Type B pancreatic cell (in vitro differentiated cells): ENCODE measurements around the gene CEACAM3. TPM values are rescaled to one million over a fixed set of nuclear protein-coding genes. Genes with fewer than 3 reads are reported as not detected.
"Not testable (repeated sequence)": the region's sequence is repeated elsewhere in the genome, so short reads cannot be mapped to it uniquely, and the experiment has no call there.

Experiments used
- DNase-seq: peaks from one replicate; pipeline ENCODE4 v3.0.0; 2021; ENCODE audit warnings: mixed read lengths; ENCODE audit not compliant: unreplicated experiment; ENCODE audit errors: extremely low spot score
- H3K27ac Mint-ChIP-seq: 2 replicates; pipeline ENCODE4 v1.8.0; 2021; ENCODE audit warnings: mild to moderate bottlenecking, mixed read lengths
- H3K27me3 Mint-ChIP-seq: 2 replicates; pipeline ENCODE4 v1.8.0; 2021; ENCODE audit warnings: mixed read lengths
- H3K36me3 Mint-ChIP-seq: 2 replicates; pipeline ENCODE4 v1.8.0; 2021; ENCODE audit warnings: mixed read lengths
- H3K4me1 Mint-ChIP-seq: one replicate; pipeline ENCODE4 v1.8.0; 2021; ENCODE audit warnings: mixed read lengths; ENCODE audit not compliant: unreplicated experiment
- H3K4me3 Mint-ChIP-seq: 2 replicates; pipeline ENCODE4 v1.8.0; 2021; ENCODE audit warnings: mild to moderate bottlenecking, mixed read lengths
- H3K9me3 Mint-ChIP-seq: 2 replicates; pipeline ENCODE4 v1.8.0; 2021; ENCODE audit warnings: mixed read lengths
- total RNA-seq: library from RNA; stranded (reverse); gene quantifications from 2 replicates; pipeline ENCODE4 v1.2.1, GENCODE V29; 2021; ENCODE audit warnings: low replicate concordance
- TF ChIP-seq, protein P1 (sequence below): fragments of 200-600 bp; sonication (generic); conservative IDR thresholded peaks from 2 replicates; pipeline ENCODE4 v1.5.0; 2021; ENCODE audit warnings: antibody characterized with exemption, mild to moderate bottlenecking

Gene CEACAM3
- total RNA-seq, 1 donor from 2014 or later, result not detected

DNA sequence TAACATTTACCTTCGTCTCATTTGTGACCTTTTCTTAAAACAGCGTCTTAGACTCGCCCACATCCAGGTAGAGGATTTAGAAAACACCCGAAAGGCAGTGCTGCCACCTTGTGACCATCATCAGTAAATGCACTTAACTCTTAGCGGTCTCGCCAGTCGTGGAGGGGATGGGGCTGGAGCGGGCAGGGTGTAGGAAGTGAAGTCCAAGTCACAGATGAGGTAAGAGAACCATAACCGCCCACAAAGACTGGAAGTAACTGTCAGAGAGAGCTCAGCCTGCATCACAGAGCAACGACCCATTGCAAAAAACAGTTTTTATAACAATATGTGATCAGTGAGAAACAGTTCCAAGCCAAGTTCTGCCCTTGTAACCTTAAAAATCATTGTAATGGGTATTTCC lies 10.7 kb upstream of the CEACAM3 start:
- TF ChIP-seq, protein P1, sequence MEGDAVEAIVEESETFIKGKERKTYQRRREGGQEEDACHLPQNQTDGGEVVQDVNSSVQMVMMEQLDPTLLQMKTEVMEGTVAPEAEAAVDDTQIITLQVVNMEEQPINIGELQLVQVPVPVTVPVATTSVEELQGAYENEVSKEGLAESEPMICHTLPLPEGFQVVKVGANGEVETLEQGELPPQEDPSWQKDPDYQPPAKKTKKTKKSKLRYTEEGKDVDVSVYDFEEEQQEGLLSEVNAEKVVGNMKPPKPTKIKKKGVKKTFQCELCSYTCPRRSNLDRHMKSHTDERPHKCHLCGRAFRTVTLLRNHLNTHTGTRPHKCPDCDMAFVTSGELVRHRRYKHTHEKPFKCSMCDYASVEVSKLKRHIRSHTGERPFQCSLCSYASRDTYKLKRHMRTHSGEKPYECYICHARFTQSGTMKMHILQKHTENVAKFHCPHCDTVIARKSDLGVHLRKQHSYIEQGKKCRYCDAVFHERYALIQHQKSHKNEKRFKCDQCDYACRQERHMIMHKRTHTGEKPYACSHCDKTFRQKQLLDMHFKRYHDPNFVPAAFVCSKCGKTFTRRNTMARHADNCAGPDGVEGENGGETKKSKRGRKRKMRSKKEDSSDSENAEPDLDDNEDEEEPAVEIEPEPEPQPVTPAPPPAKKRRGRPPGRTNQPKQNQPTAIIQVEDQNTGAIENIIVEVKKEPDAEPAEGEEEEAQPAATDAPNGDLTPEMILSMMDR, result peak; percentile 85
- H3K4me1 Mint-ChIP-seq, result no peaks in the 10 kb centered on the region
- no peaks in the 10 kb centered on the region for H3K9me3 Mint-ChIP-seq
- peaks cover 42% of the 10 kb centered on the region for H3K27me3 Mint-ChIP-seq
- no peak for DNase-seq
- no peak overlapping the region for H3K27ac Mint-ChIP-seq
- no peak overlapping the region for H3K4me3 Mint-ChIP-seq
- H3K36me3 Mint-ChIP-seq, result no peaks in the 10 kb centered on the region

DNA sequence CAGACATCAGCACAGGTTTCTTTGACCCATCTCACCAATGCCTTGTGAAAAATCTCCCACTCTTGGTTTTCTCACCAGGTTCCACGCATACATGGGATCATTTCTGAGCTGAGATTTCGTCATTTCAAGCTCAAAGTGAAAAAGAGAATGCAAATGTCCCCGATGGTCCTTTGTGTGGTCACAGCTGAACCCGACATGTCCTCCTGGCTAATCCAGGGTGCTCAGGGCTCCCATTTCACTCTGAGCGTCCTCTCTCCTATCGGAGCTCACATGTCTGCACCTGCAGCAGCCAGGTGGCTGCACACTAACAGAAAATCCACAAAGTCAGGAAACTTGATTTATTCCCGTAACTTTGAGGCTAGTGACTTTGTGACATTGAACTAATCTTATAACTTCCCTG lies 9.3 kb upstream of the CEACAM3 start:
- Mint-ChIP-seq H3K27me3 (peaks cover 49% of the 10 kb centered on the region), H3K27ac (no peak overlapping the region), H3K4me3 (no peak overlapping the region), H3K9me3 (no peaks in the 10 kb centered on the region), H3K4me1 (no peaks in the 10 kb centered on the region), H3K36me3 (no peaks in the 10 kb centered on the region)
- TF ChIP-seq, protein P1, result no peak
- DNase-seq, result no peak

DNA sequence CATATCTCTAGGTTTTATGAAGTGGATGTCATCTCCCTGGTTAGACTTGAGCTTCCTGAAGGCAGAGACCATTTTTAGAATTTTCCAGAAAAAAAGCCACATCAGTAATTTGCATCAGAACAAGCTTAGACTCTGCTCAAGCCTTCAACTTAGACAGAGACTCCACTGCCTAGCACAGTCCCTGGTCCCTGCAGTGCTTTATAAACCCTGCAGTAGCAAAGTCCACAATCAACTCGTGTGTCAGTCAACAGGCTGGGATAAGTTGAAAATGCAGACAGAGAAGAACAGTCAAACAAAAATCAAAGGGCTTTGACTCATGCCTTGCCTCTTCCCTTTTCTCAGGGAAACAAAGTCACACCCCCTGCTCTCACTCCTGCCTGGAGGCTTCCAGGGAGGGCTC lies 7.9 kb upstream of the CEACAM3 start:
- H3K4me1 Mint-ChIP-seq, DNase-seq, H3K4me3 Mint-ChIP-seq, H3K36me3 Mint-ChIP-seq, H3K27ac Mint-ChIP-seq, H3K9me3 Mint-ChIP-seq: not testable (repeated sequence)
- peaks cover 61% of the 10 kb centered on the region for H3K27me3 Mint-ChIP-seq

DNA sequence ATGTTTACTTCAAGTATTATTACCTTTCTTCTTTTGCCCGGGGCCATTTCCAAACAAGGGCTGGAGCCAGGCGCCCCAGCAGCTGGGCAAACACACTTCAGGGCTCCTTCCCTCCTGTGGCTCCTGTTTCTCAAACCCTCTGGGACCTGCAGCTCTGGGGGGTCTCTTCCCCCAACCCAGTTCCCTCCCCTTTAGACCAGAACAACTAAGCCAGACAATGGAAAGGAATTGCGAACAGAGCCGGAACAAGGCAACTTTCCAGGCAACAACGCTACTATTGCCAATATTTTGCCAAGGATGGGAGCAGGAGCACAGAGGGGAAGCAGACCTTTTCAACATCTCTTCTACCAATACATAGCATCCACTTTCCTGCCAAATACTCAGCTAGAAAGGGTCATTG lies 7.3 kb upstream of the CEACAM3 start:
- not testable (repeated sequence) for DNase-seq, H3K4me1 Mint-ChIP-seq, H3K9me3 Mint-ChIP-seq, H3K4me3 Mint-ChIP-seq, H3K36me3 Mint-ChIP-seq, H3K27ac Mint-ChIP-seq
- peaks cover 61% of the 10 kb centered on the region for H3K27me3 Mint-ChIP-seq

DNA sequence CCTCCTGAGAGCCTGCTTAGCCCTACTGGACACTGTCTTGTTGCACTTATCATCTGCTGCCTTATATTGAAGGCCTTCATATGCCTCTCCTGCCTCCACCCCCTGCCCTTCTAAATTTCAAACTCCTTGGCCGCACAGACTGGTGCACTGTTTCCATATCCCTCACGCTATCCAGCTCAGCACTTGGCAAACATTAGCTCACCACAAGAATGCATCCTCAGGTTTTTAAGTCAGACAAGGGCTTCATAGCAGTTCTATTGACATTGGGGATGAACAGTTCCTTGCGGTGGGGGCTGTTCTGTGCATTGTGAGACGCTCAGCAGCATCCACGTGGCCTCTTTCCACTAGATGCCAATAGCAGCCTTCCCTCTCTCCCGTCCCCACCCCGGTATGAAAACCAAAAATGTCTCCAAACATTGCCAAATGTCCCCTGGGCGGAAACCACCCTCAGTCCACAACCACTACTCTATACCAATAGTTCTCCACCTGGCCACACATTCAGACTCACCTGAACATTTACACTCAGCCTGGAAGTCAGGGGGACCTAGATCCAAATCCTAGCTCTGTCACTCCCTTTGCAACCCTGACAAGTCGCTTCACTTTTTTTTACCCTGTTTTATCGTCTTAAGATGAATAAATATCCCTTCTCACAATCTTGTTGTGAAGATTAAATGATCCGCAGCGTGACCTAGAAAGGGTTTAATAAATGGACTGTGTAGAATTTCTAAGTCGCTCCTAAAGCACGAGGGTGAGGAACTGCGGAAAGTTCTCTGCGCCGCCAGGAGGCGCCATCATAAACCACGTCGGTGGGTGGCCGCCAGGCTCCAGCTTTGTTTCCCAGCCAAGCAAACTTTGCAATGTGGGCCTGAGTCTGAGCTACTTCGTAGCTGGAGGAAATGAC lies 3.6 kb upstream of the CEACAM3 start:
- no peak for DNase-seq
- TF ChIP-seq, protein P1, result peak; percentile 74
- H3K36me3 Mint-ChIP-seq, result no peaks in the 10 kb centered on the region
- H3K27ac Mint-ChIP-seq, result no peak overlapping the region
- no peak overlapping the region for H3K4me3 Mint-ChIP-seq
- H3K27me3 Mint-ChIP-seq, result peaks cover 39% of the 10 kb centered on the region
- H3K4me1 Mint-ChIP-seq, result no peaks in the 10 kb centered on the region
- no peaks in the 10 kb centered on the region for H3K9me3 Mint-ChIP-seq

DNA sequence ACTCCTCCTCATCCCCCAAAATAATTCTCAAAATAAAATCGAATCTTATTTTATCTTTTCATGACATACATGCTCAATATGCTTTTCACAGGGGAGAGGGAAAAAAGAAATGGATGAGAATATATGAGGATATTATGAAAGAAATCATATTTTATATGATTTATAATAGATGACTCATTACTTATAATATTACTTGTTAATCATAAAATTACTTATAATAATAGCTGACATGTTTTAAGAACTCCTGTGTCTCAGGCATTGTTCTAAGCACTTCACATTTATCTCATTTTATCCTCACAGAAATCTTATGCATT lies 3.0 kb upstream of the CEACAM3 start:
- Mint-ChIP-seq H3K4me3 (no peak overlapping the region), H3K27me3 (peaks cover 38% of the 10 kb centered on the region), H3K9me3 (no peaks in the 10 kb centered on the region), H3K27ac (no peak overlapping the region), H3K36me3 (no peaks in the 10 kb centered on the region), H3K4me1 (no peaks in the 10 kb centered on the region)
- no peak for DNase-seq
- TF ChIP-seq, protein P1, result peak; percentile 9
